Measurements from ENCODE around the gene KRTAP17-1. TPM values are rescaled to one million over a fixed set of nuclear protein-coding genes. Genes with fewer than 3 reads are reported as not detected.

Gene KRTAP17-1
- total and polyA plus RNA-seq, 8 donors: not detected

Other genes starting within 250 kb of the KRTAP17-1 start
Only the 30 nearest of the 35 such genes appear.
- not detected for gene KRTAP4-9, start 210.3 kb downstream of the KRTAP17-1 start, total RNA-seq
- not detected for gene KRTAP4-9, start 210.3 kb downstream of the KRTAP17-1 start, polyA plus RNA-seq (ENCODE audit: insufficient read length in 6 of 6)
- not detected for gene KRTAP4-11, start 197.3 kb downstream of the KRTAP17-1 start, total RNA-seq
- gene KRTAP4-11, start 197.3 kb downstream of the KRTAP17-1 start, polyA plus RNA-seq (ENCODE audit: insufficient read length in 6 of 6): under 1 TPM in 1 of 6 donors, not detected in 5; 0.23 TPM
- gene KRTAP4-12, start 191.5 kb downstream of the KRTAP17-1 start, total RNA-seq: not detected
- gene KRTAP4-12, start 191.5 kb downstream of the KRTAP17-1 start, polyA plus RNA-seq (ENCODE audit: insufficient read length in 6 of 6): not detected
- gene KRTAP4-6, start 175.2 kb downstream of the KRTAP17-1 start, total RNA-seq: not detected
- not detected for gene KRTAP4-6, start 175.2 kb downstream of the KRTAP17-1 start, polyA plus RNA-seq (ENCODE audit: insufficient read length in 6 of 6)
- not detected for gene KRTAP4-5, start 165.9 kb downstream of the KRTAP17-1 start, total RNA-seq
- gene KRTAP4-5, start 165.9 kb downstream of the KRTAP17-1 start, polyA plus RNA-seq (ENCODE audit: insufficient read length in 6 of 6): not detected
- not detected for gene KRTAP4-4, start 155.0 kb downstream of the KRTAP17-1 start, total RNA-seq
- gene KRTAP4-4, start 155.0 kb downstream of the KRTAP17-1 start, polyA plus RNA-seq (ENCODE audit: insufficient read length in 6 of 6): not detected
- gene KRTAP4-3, start 147.5 kb downstream of the KRTAP17-1 start, total RNA-seq: not detected
- gene KRTAP4-3, start 147.5 kb downstream of the KRTAP17-1 start, polyA plus RNA-seq (ENCODE audit: insufficient read length in 6 of 6): not detected
- gene KRTAP4-2, start 137.5 kb downstream of the KRTAP17-1 start, total RNA-seq: not detected
- gene KRTAP4-2, start 137.5 kb downstream of the KRTAP17-1 start, polyA plus RNA-seq (ENCODE audit: insufficient read length in 6 of 6): not detected
- not detected for gene KRTAP4-1, start 130.8 kb downstream of the KRTAP17-1 start, total RNA-seq
- gene KRTAP4-1, start 130.8 kb downstream of the KRTAP17-1 start, polyA plus RNA-seq (ENCODE audit: insufficient read length in 6 of 6): not detected
- gene KRTAP9-1, start 125.8 kb downstream of the KRTAP17-1 start, total RNA-seq: not detected
- not detected for gene KRTAP9-1, start 125.8 kb downstream of the KRTAP17-1 start, polyA plus RNA-seq (ENCODE audit: insufficient read length in 6 of 6)
- not detected for gene KRTAP9-2, start 89.1 kb downstream of the KRTAP17-1 start, total RNA-seq
- gene KRTAP9-2, start 89.1 kb downstream of the KRTAP17-1 start, polyA plus RNA-seq (ENCODE audit: insufficient read length in 6 of 6): not detected
- gene KRTAP9-3, start 83.3 kb downstream of the KRTAP17-1 start, total RNA-seq: not detected
- not detected for gene KRTAP9-3, start 83.3 kb downstream of the KRTAP17-1 start, polyA plus RNA-seq (ENCODE audit: insufficient read length in 6 of 6)
- gene KRTAP9-8, start 77.7 kb downstream of the KRTAP17-1 start, total RNA-seq: not detected
- gene KRTAP9-8, start 77.7 kb downstream of the KRTAP17-1 start, polyA plus RNA-seq (ENCODE audit: insufficient read length in 6 of 6): not detected
- not detected for gene KRTAP9-4, start 66.0 kb downstream of the KRTAP17-1 start, total RNA-seq
- not detected for gene KRTAP9-4, start 66.0 kb downstream of the KRTAP17-1 start, polyA plus RNA-seq (ENCODE audit: insufficient read length in 6 of 6)
- not detected for gene KRTAP9-9, start 60.3 kb downstream of the KRTAP17-1 start, total RNA-seq
- not detected for gene KRTAP9-9, start 60.3 kb downstream of the KRTAP17-1 start, polyA plus RNA-seq (ENCODE audit: insufficient read length in 6 of 6)
- gene KRTAP9-6, start 50.3 kb downstream of the KRTAP17-1 start, total RNA-seq: not detected
- gene KRTAP9-6, start 50.3 kb downstream of the KRTAP17-1 start, polyA plus RNA-seq (ENCODE audit: insufficient read length in 6 of 6): under 1 TPM in 3 of 6 donors, not detected in 3; 0.13 to 0.25 (median 0.23) TPM
- not detected for gene KRTAP9-7, start 40.0 kb downstream of the KRTAP17-1 start, total RNA-seq
- gene KRTAP9-7, start 40.0 kb downstream of the KRTAP17-1 start, polyA plus RNA-seq (ENCODE audit: insufficient read length in 6 of 6): not detected
- not detected for gene KRTAP29-1, start 12.9 kb downstream of the KRTAP17-1 start, total RNA-seq
- gene KRTAP29-1, start 12.9 kb downstream of the KRTAP17-1 start, polyA plus RNA-seq (ENCODE audit: insufficient read length in 6 of 6): not detected
- not detected for gene KRTAP16-1, start 6.4 kb downstream of the KRTAP17-1 start, total RNA-seq
- not detected for gene KRTAP16-1, start 6.4 kb downstream of the KRTAP17-1 start, polyA plus RNA-seq (ENCODE audit: insufficient read length in 6 of 6)
- not detected for gene KRT33A, start 35.1 kb upstream of the KRTAP17-1 start, total RNA-seq
- not detected for gene KRT33A, start 35.1 kb upstream of the KRTAP17-1 start, polyA plus RNA-seq (ENCODE audit: insufficient read length in 6 of 6)
- not detected for gene KRT33B, start 54.1 kb upstream of the KRTAP17-1 start, total RNA-seq
- gene KRT33B, start 54.1 kb upstream of the KRTAP17-1 start, polyA plus RNA-seq (ENCODE audit: insufficient read length in 6 of 6): not detected
- gene KRT34, start 66.6 kb upstream of the KRTAP17-1 start, total RNA-seq: not detected
- gene KRT34, start 66.6 kb upstream of the KRTAP17-1 start, polyA plus RNA-seq (ENCODE audit: insufficient read length in 6 of 6): not detected
- gene KRT31, start 81.9 kb upstream of the KRTAP17-1 start, total RNA-seq: not detected
- gene KRT31, start 81.9 kb upstream of the KRTAP17-1 start, polyA plus RNA-seq (ENCODE audit: insufficient read length in 6 of 6): not detected
- gene KRT37, start 108.9 kb upstream of the KRTAP17-1 start, total RNA-seq: not detected
- gene KRT37, start 108.9 kb upstream of the KRTAP17-1 start, polyA plus RNA-seq (ENCODE audit: insufficient read length in 6 of 6): not detected
- not detected for gene KRT38, start 125.3 kb upstream of the KRTAP17-1 start, total RNA-seq
- gene KRT38, start 125.3 kb upstream of the KRTAP17-1 start, polyA plus RNA-seq (ENCODE audit: insufficient read length in 6 of 6): not detected
- gene KRT32, start 151.7 kb upstream of the KRTAP17-1 start, total RNA-seq: not detected
- gene KRT32, start 151.7 kb upstream of the KRTAP17-1 start, polyA plus RNA-seq (ENCODE audit: insufficient read length in 6 of 6): not detected
- gene KRT35, start 165.4 kb upstream of the KRTAP17-1 start, total RNA-seq: not detected
- not detected for gene KRT35, start 165.4 kb upstream of the KRTAP17-1 start, polyA plus RNA-seq (ENCODE audit: insufficient read length in 6 of 6)
- not detected for gene KRT36, start 174.2 kb upstream of the KRTAP17-1 start, total RNA-seq
- not detected for gene KRT36, start 174.2 kb upstream of the KRTAP17-1 start, polyA plus RNA-seq (ENCODE audit: insufficient read length in 6 of 6)
- 10 to 100 TPM; 10.8 to 29.1 TPM for gene KRT13, start 189.9 kb upstream of the KRTAP17-1 start, total RNA-seq
- gene KRT13, start 189.9 kb upstream of the KRTAP17-1 start, polyA plus RNA-seq (ENCODE audit: insufficient read length in 6 of 6): under 1 TPM in 4 of 6 donors, not detected in 2; 0.17 to 0.49 (median 0.34) TPM
- 10 to 100 TPM; 23.8 to 27.8 TPM for gene KRT15, start 203.2 kb upstream of the KRTAP17-1 start, total RNA-seq
- gene KRT15, start 203.2 kb upstream of the KRTAP17-1 start, polyA plus RNA-seq (ENCODE audit: insufficient read length in 6 of 6): 1 to 10 TPM; 1.3 to 2.7 (median 2.1) TPM

Data from left lung (tissue), 8 donors.